HepG2 (cell line): Measurements from ENCODE around the gene RAC3. TPM values are rescaled to one million over a fixed set of nuclear protein-coding genes. Genes with fewer than 3 reads are reported as not detected.

ENCODE experiments used
- ATF2 ChIP-seq: sonication (generic); formaldehyde crosslinking; IDR thresholded peaks from 2 replicates; pipeline ENCODE4 v1.4.0; 2020; ENCODE audit warnings: missing genetic modification reagents
- DR1 ChIP-seq: sonication (generic); formaldehyde crosslinking; IDR thresholded peaks from 2 replicates; pipeline ENCODE4 v1.8.0; 2021; ENCODE audit warnings: mild to moderate bottlenecking, missing genetic modification reagents, inconsistent platforms
- FOSL2 ChIP-seq: sonication (generic); formaldehyde crosslinking; IDR thresholded peaks from 2 replicates; pipeline ENCODE4 v1.4.0; 2020; ENCODE audit warnings: missing genetic modification reagents
- KDM6A ChIP-seq: IDR thresholded peaks from 2 replicates; pipeline ENCODE4 v1.6.1; 2016; ENCODE audit warnings: low read depth
- MIER3 ChIP-seq: IDR thresholded peaks from 2 replicates; pipeline ENCODE4 v1.6.1; 2016; ENCODE audit warnings: missing compliant biosample characterization, borderline replicate concordance
- POLR2A ChIP-seq, 2 experiments: IDR thresholded peaks; 2 replicates each; pipeline ENCODE4 v1.6.1; 2011; ENCODE audit warnings: low read depth in 2 of 2, low read length in 2 of 2, mild to moderate bottlenecking in 1 of 2, moderate library complexity in 1 of 2; ENCODE audit not compliant: insufficient read depth in 1 of 2
- SAP130 ChIP-seq: IDR thresholded peaks from 2 replicates; pipeline ENCODE4 v1.6.1; 2016; ENCODE audit warnings: low read depth
- SIN3A ChIP-seq: IDR thresholded peaks from 2 replicates; pipeline ENCODE4 v1.6.1; 2011; ENCODE audit warnings: low read depth, mild to moderate bottlenecking, control low read depth, low read length, borderline replicate concordance
- SPEN ChIP-seq: sonication (generic); formaldehyde crosslinking; IDR thresholded peaks from 2 replicates; pipeline ENCODE4 v1.5.1; 2020; ENCODE audit warnings: low read depth, mild to moderate bottlenecking, missing genetic modification reagents
- U2AF1 ChIP-seq: fragments of 200-400 bp; formaldehyde crosslinking; optimal IDR thresholded peaks from 2 replicates; pipeline ENCODE3; 2017; ENCODE audit warnings: mild to moderate bottlenecking, low read depth, low read length
- ZMYM2 ChIP-seq: sonication (generic); formaldehyde crosslinking; IDR thresholded peaks from 2 replicates; pipeline ENCODE4 v1.8.0; 2022; ENCODE audit warnings: mild to moderate bottlenecking, missing genetic modification reagents
- ZNF235 ChIP-seq: sonication (generic); formaldehyde crosslinking; IDR thresholded peaks from 2 replicates; pipeline ENCODE4 v1.8.1; 2023; ENCODE audit warnings: mild to moderate bottlenecking, missing genetic modification reagents, borderline replicate concordance
- ZNF276 ChIP-seq: sonication (generic); formaldehyde crosslinking; IDR thresholded peaks from 2 replicates; pipeline ENCODE4 v1.4.0; 2020; ENCODE audit warnings: mild to moderate bottlenecking, low read depth, missing genetic modification reagents
- ZNF414 ChIP-seq: sonication (generic); formaldehyde crosslinking; IDR thresholded peaks from 2 replicates; pipeline ENCODE4 v1.5.0; 2020; ENCODE audit warnings: missing genetic modification reagents
- ZNF646 ChIP-seq: sonication (generic); formaldehyde crosslinking; IDR thresholded peaks from 2 replicates; pipeline ENCODE4 v1.9.0; 2021; ENCODE audit warnings: mild to moderate bottlenecking, missing genetic modification reagents
- ZNF709 ChIP-seq: sonication (generic); formaldehyde crosslinking; IDR thresholded peaks from 2 replicates; pipeline ENCODE4 v1.5.0; 2020; ENCODE audit warnings: mild to moderate bottlenecking, missing genetic modification reagents
- ZNF777 ChIP-seq: sonication (generic); formaldehyde crosslinking; IDR thresholded peaks from 2 replicates; pipeline ENCODE4 v1.4.0; 2020; ENCODE audit warnings: missing genetic modification reagents
- ZSCAN21 ChIP-seq: sonication (generic); formaldehyde crosslinking; IDR thresholded peaks from 2 replicates; pipeline ENCODE4 v1.8.0; 2022; ENCODE audit warnings: mild to moderate bottlenecking, missing genetic modification reagents, moderate library complexity, borderline replicate concordance
- polyA plus RNA-seq, 8 experiments: library from polyadenylated mRNA; depleted of rRNA in 3 of 8; stranded (reverse) in 7 of 8; unstranded in 1 of 8; fragments of >200 nt; fragmentation: Illumina TruSeq in 4 of 8; extraction: Trizol in 4 of 8; gene quantifications; 2 replicates each; pipeline versions ENCODE4 v1.2.1 to v1.2.3, GENCODE V29; 2011 to 2016; ENCODE audit warnings: low read depth in 4 of 8, missing spikeins in 1 of 8, mixed read lengths in 1 of 8; ENCODE audit not compliant: insufficient read depth in 1 of 8
- total RNA-seq, 5 experiments: library from RNA; depleted of rRNA; stranded (reverse); fragments of >200 nt; fragmentation: Illumina TruSeq; extraction: Trizol; gene quantifications; 2 replicates each; pipeline ENCODE4 v1.2.3, GENCODE V29; 2016; ENCODE audit warnings: low read depth in 1 of 5
- TF ChIP-seq, protein P1 (sequence below): IDR thresholded peaks from 2 replicates; pipeline ENCODE4 v1.6.1; 2012; ENCODE audit warnings: inconsistent platforms

Gene RAC3
- total and polyA plus RNA-seq, 2 of the 13 experiments (the other 11 are each of a cell fraction or from before 2014, with no cell fraction given): 10.5 to 21.3 TPM

DNA sequence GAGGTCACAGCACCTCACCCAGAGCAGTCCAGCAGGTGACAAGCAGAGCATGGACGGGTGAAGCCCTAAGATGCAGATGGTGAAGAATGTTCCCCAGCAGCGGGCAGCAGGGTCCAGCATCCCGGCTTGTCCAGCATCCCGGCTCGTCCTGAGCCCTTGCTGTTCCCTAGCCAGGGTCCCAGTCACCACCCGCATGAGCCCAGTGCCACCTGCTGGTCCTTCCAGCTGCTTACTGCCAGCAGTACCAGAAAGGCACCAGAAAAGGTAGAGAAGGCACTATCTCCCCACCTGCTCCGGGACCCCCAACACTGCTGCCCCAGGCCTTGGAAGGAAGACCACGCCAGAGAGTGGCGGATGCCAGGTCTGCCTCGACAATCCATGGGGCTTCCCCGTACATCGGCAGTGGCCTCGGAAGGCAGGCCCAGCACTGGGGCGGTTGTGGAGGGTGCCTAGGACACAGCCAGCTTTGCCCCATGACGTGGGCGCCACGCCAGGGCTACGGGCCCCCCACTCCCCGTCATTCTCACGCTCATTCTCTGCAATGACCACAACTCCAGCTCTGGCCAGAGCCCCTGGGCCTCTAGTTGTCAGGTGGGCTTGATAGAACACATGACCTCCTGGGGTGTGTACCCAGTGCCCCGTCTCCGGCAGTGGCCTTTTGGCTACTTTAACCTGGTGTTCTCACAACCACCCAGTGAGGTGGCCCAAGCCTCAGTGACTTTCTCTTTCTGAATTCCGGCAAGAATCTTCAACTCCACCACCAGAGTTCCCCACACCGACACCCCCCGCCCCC, 10.2 kb upstream of the RAC3 start (continued):
- TF ChIP-seq KDM6A (no peak), ZMYM2 (CRISPR knock-in tag) (peak; percentile 75; the same call in 1 of the 2 replicates), U2AF1 (no peak), SPEN (CRISPR knock-in tag) (0 out of 2 replicates have a peak, but pooled peaks have one; percentile 31), ZNF414 (CRISPR knock-in tag) (0 out of 2 replicates have a peak, but pooled peaks have one; percentile 31), POLR2A (IDR thresholded peaks at IDR 0.05; ENCODE audit: insufficient read depth in 1 of 2, low read depth in 2 of 2, low read length in 2 of 2) (peak in 1 of 2 experiments; percentile 58; a peak in 1 of 4 replicates), SIN3A (peak; percentile 77; the same call in 1 of the 2 replicates), ZSCAN21 (CRISPR knock-in tag) (peak; percentile 79), ZNF709 (CRISPR knock-in tag) (0 out of 2 replicates have a peak, but pooled peaks have one; percentile 45), DR1 (no peak), MIER3 (CRISPR knock-in tag) (peak; percentile 66; the same call in 1 of the 2 replicates), ZNF646 (CRISPR knock-in tag) (0 out of 2 replicates have a peak, but pooled peaks have one; percentile 10), ZNF235 (CRISPR knock-in tag) (no peak; the same call in 1 of the 2 replicates), ZNF777 (peak; percentile 80), ZNF276 (CRISPR knock-in tag) (0 out of 2 replicates have a peak, but pooled peaks have one; percentile 13), ATF2 (peak; percentile 41; the same call in 1 of the 2 replicates), FOSL2 (CRISPR knock-in tag) (peak; percentile 51; the same call in 1 of the 2 replicates), SAP130 (peak; percentile 86)
- TF ChIP-seq, protein P1, sequence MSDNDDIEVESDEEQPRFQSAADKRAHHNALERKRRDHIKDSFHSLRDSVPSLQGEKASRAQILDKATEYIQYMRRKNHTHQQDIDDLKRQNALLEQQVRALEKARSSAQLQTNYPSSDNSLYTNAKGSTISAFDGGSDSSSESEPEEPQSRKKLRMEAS: peak; percentile 54
